Measurements from ENCODE around the gene DYNC1I1. TPM values are rescaled to one million over a fixed set of nuclear protein-coding genes. Genes with fewer than 3 reads are reported as not detected.

DYNC1I1 gene
- total RNA-seq, 2 experiments from 2014 or later = not detected

DNA sequence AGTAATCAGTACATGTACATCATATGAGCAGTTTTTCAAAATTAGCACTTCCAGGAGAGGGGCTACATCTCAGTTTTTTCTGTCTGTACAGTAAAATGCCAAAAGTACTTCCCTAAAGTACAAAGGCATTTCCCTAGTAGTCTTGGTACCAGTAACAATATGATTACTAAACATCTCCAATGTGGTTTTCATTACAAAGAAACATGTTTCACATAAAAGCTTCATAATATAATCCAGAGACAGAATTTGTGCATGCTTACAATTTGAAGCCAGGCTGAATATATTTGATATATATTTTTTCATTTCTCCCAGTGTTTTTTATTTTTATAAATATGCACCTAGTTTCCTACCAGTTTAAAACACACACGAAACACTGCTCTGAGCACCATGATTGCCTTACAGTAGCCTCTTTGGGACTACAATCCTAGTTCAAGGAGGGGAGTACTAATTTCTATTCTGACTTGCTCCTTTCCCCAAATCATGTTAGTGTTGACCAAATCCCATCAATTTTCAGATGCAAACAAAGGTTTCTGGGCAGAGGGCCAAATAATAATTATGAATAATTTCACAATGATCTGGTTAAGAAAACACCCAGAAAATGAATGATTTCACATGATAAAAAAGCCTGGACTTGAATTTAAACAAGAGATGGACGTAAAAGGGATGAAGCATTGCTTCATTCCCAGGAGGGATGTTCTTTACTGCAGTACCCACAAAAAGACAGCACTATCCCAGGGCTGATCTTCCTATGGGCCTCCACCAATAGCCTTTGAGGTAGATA lies 348.3 kb downstream of the DYNC1I1 start:
- ChIA-PET POLR2A (no interaction called here), CTCF (no interaction called here)
- ATAC-seq = no peak
- Mint-ChIP-seq H3K36me3 (ENCODE audit: low read depth) (peaks cover 3% of the 10 kb centered on the region), H3K9me3 (ENCODE audit: insufficient read depth) (no peaks in the 10 kb centered on the region), H3K4me3 (no peak overlapping the region), H3K27me3 (ENCODE audit: low read depth) (no peaks in the 10 kb centered on the region), H3K4me1 (ENCODE audit: low read depth) (no peaks in the 10 kb centered on the region), H3K27ac (no peak overlapping the region)
- DNase-seq = no peak

DNA sequence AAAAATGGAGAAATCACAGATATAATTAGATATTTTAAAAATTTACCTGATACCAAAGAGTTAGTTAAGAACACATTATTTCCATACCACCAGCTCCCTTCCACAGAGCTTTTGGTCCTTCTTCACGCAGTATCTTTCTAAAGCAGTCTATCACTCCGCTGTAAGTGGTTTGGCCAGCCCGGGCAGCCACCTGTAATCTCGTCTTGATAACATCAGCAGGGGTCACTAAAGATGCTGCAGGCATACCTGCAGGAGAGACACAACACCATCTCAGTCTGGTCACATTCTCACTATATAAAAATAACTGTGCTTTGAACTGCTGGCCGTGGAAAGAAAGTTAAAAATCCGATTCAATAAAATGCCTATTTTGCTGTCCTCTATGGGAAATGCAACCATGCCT lies 349.4 kb downstream of the DYNC1I1 start:
- Mint-ChIP-seq H3K27me3 (ENCODE audit: low read depth) (no peaks in the 10 kb centered on the region), H3K36me3 (ENCODE audit: low read depth) (peaks cover 3% of the 10 kb centered on the region), H3K27ac (no peak overlapping the region), H3K4me1 (ENCODE audit: low read depth) (no peaks in the 10 kb centered on the region), H3K9me3 (ENCODE audit: insufficient read depth) (no peaks in the 10 kb centered on the region), H3K4me3 (no peak overlapping the region)
- ChIA-PET POLR2A (no interaction called here), CTCF (no interaction called here)
- no peak for ATAC-seq
- no peak for DNase-seq

DNA sequence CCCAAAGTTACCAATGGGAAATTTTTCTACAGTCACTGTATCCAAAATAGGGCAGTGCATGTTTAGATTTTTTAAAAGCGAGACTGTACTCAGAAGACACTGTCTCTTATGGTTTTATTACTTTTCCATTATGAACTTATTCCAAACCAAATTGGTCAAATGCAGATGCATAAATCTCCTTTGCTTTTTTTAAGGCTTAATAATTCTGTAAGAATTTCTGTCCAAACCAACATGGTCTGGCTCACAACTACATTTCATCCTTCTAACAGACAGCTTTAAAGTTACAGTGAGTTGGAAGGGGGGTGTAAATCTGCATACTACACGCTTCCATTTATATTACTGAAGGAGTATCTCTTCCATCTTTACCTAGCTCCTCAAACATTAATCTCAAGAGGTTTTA lies 350.4 kb downstream of the DYNC1I1 start:
- H3K27ac Mint-ChIP-seq = no peak overlapping the region
- H3K4me3 Mint-ChIP-seq = no peak overlapping the region
- ChIA-PET POLR2A (no interaction called here), CTCF (no interaction called here)
- no peaks in the 10 kb centered on the region for H3K4me1 Mint-ChIP-seq (ENCODE audit: low read depth)
- DNase-seq = no peak
- no peaks in the 10 kb centered on the region for H3K9me3 Mint-ChIP-seq (ENCODE audit: insufficient read depth)
- ATAC-seq = no peak
- peaks cover 3% of the 10 kb centered on the region for H3K36me3 Mint-ChIP-seq (ENCODE audit: low read depth)
- H3K27me3 Mint-ChIP-seq (ENCODE audit: low read depth) = no peaks in the 10 kb centered on the region

DNA sequence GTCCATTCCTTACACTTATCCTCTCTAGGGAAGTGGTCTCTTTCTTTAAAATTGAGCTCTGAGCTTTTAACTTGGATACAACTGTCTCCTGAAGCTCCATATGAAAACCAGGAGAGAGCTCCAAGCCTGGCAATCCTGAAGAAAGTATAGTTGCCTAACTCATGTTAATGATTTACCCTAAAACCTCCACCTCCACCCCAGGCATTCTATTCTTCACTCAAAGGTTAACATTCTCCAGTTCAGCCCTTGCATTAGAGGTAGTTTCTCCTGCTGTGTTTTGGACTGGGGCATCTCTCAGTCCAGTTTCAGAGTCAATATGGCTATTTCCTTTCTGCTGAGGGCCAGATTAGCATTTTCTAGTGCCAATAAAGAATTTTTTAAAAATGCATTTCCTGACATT lies 354.0 kb downstream of the DYNC1I1 start:
- Mint-ChIP-seq H3K27ac (no peak overlapping the region), H3K4me1 (ENCODE audit: low read depth) (no peaks in the 10 kb centered on the region), H3K27me3 (ENCODE audit: low read depth) (no peaks in the 10 kb centered on the region), H3K4me3 (no peak overlapping the region), H3K9me3 (ENCODE audit: insufficient read depth) (no peaks in the 10 kb centered on the region), H3K36me3 (ENCODE audit: low read depth) (no peaks in the 10 kb centered on the region)
- no peak for DNase-seq
- ChIA-PET CTCF (no interaction called here), POLR2A (interaction anchor here (0.5 kb wide), 1 partner anchor 382 kb away, joined by 4 read pairs; no protein-coding TSS in a partner anchor)
- ATAC-seq = no peak

DNA sequence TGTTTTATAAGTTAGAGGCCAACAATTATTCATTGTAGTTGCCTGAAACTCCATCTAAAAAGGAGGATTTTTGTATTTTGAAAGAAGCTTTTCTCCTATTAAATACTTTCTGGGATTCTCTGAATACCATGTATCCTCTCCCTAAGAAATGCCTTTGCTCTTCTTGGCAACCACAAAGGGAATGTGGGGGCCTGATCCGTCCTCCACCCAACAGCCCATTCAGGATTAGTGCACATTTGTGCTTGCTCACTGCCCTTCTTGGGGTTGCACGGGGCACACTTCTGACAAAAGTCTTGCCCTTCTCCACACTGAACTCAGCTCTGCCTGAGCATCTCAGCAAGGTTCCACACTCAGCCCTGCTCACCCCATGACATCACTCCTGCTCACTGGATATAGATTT lies 355.4 kb downstream of the DYNC1I1 start:
- Mint-ChIP-seq H3K27ac (no peak overlapping the region), H3K36me3 (ENCODE audit: low read depth) (no peaks in the 10 kb centered on the region), H3K9me3 (ENCODE audit: insufficient read depth) (no peaks in the 10 kb centered on the region), H3K4me3 (no peak overlapping the region), H3K4me1 (ENCODE audit: low read depth) (no peaks in the 10 kb centered on the region), H3K27me3 (ENCODE audit: low read depth) (no peaks in the 10 kb centered on the region)
- POLR2A ChIA-PET = no interaction called here
- DNase-seq (no peak), ATAC-seq (no peak)
- CTCF ChIA-PET = no interaction called here

DNA sequence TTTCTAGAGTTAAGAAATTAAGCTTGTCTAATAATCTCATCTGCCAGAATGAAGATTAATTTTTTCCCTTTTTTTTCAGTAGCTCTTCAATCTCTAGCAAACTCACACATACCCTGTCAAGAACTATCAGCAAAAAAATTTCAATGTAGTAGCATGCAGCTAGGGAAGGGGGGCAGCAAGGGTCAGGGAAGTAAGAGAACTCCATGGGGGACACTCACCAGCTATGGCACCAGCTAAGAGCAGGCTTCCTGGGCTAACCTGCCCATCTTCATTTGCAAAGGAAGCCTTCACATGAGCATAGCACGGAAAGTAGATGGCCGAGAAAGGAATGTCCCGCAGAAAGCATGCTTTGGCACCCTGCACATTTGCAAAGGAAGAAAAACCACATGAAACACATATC lies 359.2 kb downstream of the DYNC1I1 start:
- H3K36me3 Mint-ChIP-seq (ENCODE audit: low read depth) = no peaks in the 10 kb centered on the region
- no peaks in the 10 kb centered on the region for H3K27me3 Mint-ChIP-seq (ENCODE audit: low read depth)
- POLR2A ChIA-PET = no interaction called here
- CTCF ChIA-PET = no interaction called here
- no peak overlapping the region for H3K4me3 Mint-ChIP-seq
- H3K27ac Mint-ChIP-seq = no peak overlapping the region
- no peaks in the 10 kb centered on the region for H3K9me3 Mint-ChIP-seq (ENCODE audit: insufficient read depth)
- DNase-seq (no peak), ATAC-seq (no peak)
- H3K4me1 Mint-ChIP-seq (ENCODE audit: low read depth) = no peaks in the 10 kb centered on the region

DNA sequence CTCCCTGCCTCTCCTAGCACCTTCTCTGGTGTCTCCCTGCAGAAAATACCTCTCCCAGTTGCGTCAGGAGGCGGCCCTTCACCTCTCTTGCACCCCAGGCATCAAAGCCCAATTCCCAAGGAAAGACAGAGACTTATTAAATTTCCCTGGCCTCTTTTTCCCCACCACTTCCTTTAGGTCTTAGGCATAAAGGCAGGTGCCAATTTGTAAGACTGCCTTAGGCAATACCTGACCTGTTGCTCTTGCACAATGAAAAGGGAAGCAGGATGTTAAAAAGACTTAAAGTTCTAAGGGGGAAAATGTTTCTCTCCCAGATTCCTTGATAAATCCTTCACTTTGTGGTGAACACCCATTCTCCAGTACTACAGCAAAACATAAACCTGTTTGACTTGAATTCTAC lies 362.9 kb downstream of the DYNC1I1 start:
- POLR2A ChIA-PET = no interaction called here
- no peak for ATAC-seq
- Mint-ChIP-seq H3K27ac (no peak overlapping the region), H3K9me3 (ENCODE audit: insufficient read depth) (no peaks in the 10 kb centered on the region), H3K27me3 (ENCODE audit: low read depth) (no peaks in the 10 kb centered on the region), H3K4me3 (no peak overlapping the region), H3K36me3 (ENCODE audit: low read depth) (no peaks in the 10 kb centered on the region), H3K4me1 (ENCODE audit: low read depth) (no peaks in the 10 kb centered on the region)
- no peak for DNase-seq
- CTCF ChIA-PET = no interaction called here

DNA sequence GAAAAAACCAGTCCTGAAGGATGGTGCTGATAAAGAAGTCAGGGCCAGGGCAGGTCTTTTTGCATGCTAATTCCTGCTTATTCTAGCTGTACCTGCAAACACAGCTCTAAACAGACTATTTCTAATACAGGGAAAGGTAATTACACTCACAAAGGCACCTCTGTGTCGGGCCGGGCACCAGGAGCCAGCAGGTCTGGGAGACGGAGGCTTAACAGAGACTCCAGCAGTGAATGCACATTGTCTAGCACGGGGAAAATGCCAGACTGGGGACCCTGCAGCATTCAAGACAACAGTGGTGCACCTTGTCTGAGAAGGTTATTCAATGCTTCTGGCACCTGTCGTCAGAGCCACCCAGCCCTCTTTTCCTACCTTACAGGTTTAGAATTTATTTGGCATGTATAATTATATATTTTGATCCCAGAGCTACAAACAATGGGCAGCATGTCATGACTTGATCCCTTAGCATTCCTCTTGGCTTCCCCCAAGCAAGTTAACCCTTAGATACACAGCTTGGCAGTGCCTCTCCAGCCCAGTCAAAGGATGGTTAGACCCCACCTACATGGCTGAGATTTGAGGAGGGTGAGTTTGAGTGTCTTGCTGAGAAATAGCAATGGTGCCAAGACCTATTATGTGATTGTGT lies 364.4 kb downstream of the DYNC1I1 start:
- POLR2A ChIA-PET = no interaction called here
- ATAC-seq = no peak
- CTCF ChIA-PET = no interaction called here
- H3K27me3 Mint-ChIP-seq (ENCODE audit: low read depth) = no peaks in the 10 kb centered on the region
- no peaks in the 10 kb centered on the region for H3K9me3 Mint-ChIP-seq (ENCODE audit: insufficient read depth)
- H3K4me1 Mint-ChIP-seq (ENCODE audit: low read depth) = no peaks in the 10 kb centered on the region
- H3K27ac Mint-ChIP-seq = no peak overlapping the region
- H3K36me3 Mint-ChIP-seq (ENCODE audit: low read depth) = peaks cover 2% of the 10 kb centered on the region
- DNase-seq = no peak
- no peak overlapping the region for H3K4me3 Mint-ChIP-seq

DNA sequence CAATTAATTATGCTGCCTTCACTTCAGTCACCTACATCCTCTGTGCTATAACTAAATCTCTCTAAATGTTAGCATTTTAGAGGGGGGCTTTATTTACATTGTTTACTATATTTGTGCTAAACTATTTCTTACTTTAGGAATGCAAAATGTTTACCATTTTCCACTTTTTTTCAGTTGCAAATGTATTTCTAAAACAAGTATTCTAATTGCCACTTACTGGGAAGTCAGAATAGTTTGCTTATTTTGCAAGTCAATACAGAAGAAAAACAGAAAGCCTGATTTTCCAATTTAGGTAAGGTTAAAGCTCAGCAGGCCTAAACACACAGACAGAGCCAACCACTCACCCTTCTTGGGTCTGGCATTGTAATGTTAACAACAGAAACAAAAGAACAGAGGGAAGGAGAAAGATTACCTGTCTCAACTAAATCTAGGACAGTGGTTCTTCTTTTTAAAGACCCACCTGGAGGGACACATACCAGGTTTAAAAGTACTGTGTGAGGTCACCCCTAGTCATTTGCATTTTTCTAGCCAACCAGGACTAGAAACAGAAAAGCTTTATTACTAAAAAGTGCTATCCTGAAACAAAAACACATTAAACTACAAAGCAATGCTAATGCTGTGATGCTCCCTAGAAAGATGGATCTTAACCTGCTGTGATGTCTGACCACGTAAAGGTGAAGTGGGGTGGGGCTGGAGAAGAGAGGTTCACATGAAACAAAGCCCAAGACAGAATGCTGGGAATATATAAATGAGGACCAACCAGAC lies 371.3 kb downstream of the DYNC1I1 start:
- DNase-seq (no peak), ATAC-seq (no peak)
- H3K4me1 Mint-ChIP-seq (ENCODE audit: low read depth) = no peaks in the 10 kb centered on the region
- no peak overlapping the region for H3K27ac Mint-ChIP-seq
- no peak overlapping the region for H3K4me3 Mint-ChIP-seq
- no peaks in the 10 kb centered on the region for H3K9me3 Mint-ChIP-seq (ENCODE audit: insufficient read depth)
- ChIA-PET POLR2A (no interaction called here), CTCF (interaction anchor here (0.6 kb wide), 1 partner anchor 11 kb away, joined by 3 read pairs; no protein-coding TSS in a partner anchor)
- H3K27me3 Mint-ChIP-seq (ENCODE audit: low read depth) = no peaks in the 10 kb centered on the region
- peaks cover 8% of the 10 kb centered on the region for H3K36me3 Mint-ChIP-seq (ENCODE audit: low read depth)

DNA sequence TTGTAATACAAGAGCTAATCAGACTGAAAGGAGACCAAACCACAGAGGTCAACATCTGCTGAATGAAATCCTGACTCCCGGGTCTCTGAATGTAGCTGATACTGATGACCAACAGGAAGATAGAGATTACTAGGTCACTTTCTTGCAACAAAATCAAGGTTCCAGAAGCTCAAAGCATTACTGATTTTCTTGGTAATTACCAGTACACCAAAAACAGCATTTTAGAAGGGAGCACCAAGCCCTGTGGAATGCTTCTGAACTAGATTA lies 371.8 kb downstream of the DYNC1I1 start:
- Mint-ChIP-seq H3K4me3 (no peak overlapping the region), H3K27me3 (ENCODE audit: low read depth) (no peaks in the 10 kb centered on the region), H3K36me3 (ENCODE audit: low read depth) (peaks cover 8% of the 10 kb centered on the region), H3K4me1 (ENCODE audit: low read depth) (no peaks in the 10 kb centered on the region), H3K27ac (no peak overlapping the region), H3K9me3 (ENCODE audit: insufficient read depth) (no peaks in the 10 kb centered on the region)
- ATAC-seq (no peak), DNase-seq (no peak)
- ChIA-PET POLR2A (no interaction called here), CTCF (no interaction called here)
